Muscle layer of colon (tissue), 2 donors: ENCODE data around the gene MCMBP.
"Not testable (repeated sequence)": the region's sequence is repeated elsewhere in the genome, so short reads cannot be mapped to it uniquely, and the experiment has no call there.

ENCODE experiments used
- H3K27ac ChIP-seq: one replicate; pipeline ENCODE4 v1.7.0; 2013; ENCODE audit warnings: low read depth, mild to moderate bottlenecking, low read length, moderate library complexity
- H3K27me3 ChIP-seq, 2 donors: one replicate each; pipeline ENCODE4 v1.7.0; 2013; ENCODE audit warnings: low read length in 2 of 2, mild to moderate bottlenecking in 2 of 2; ENCODE audit not compliant: insufficient read depth in 2 of 2, control insufficient read depth in 1 of 2
- H3K36me3 ChIP-seq: one replicate; pipeline ENCODE4 v1.7.0; 2013; ENCODE audit warnings: mild to moderate bottlenecking, low read length; ENCODE audit not compliant: insufficient read depth
- H3K4me1 ChIP-seq: one replicate; pipeline ENCODE4 v1.7.0; 2013; ENCODE audit warnings: mild to moderate bottlenecking, low read length; ENCODE audit not compliant: insufficient read depth
- H3K4me3 ChIP-seq, 2 donors: one replicate each; pipeline ENCODE4 v1.7.0; 2013; ENCODE audit warnings: low read length in 2 of 2, low read depth in 1 of 2, mild to moderate bottlenecking in 1 of 2, moderate library complexity in 1 of 2
- H3K9ac ChIP-seq: one replicate; pipeline ENCODE4 v1.7.0; 2013; ENCODE audit warnings: low read length
- H3K9me3 ChIP-seq: one replicate; pipeline ENCODE4 v1.7.0; 2013; ENCODE audit warnings: mild to moderate bottlenecking, low read length
- donor health status: abdominal sarcoma.
- donor health status: Adenocarcinoma of cecum.

MCMBP gene, protein sequence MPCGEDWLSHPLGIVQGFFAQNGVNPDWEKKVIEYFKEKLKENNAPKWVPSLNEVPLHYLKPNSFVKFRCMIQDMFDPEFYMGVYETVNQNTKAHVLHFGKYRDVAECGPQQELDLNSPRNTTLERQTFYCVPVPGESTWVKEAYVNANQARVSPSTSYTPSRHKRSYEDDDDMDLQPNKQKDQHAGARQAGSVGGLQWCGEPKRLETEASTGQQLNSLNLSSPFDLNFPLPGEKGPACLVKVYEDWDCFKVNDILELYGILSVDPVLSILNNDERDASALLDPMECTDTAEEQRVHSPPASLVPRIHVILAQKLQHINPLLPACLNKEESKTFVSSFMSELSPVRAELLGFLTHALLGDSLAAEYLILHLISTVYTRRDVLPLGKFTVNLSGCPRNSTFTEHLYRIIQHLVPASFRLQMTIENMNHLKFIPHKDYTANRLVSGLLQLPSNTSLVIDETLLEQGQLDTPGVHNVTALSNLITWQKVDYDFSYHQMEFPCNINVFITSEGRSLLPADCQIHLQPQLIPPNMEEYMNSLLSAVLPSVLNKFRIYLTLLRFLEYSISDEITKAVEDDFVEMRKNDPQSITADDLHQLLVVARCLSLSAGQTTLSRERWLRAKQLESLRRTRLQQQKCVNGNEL

DNA sequence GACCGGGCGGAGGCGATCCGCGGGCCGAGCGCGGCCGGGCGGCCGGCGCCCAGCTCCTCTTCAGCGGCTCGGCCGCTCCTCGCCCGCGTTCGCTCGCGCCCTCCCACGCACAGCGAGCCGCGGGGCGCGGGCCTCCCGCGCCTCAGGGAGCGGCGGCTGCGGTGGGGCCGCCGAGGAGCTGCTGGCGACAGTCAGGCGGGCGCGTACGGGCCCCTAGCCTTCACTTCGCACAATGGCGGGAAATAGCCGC, at the start of gene MCMBP:
Gene MCMBP, minus strand, starts transcription at position 234 of the 250 bp plus-strand sequence. CDS start 259 bp downstream, outside the sequence.
- H3K27ac ChIP-seq: peak within 1 kb of the TSS; percentile 94
- no peaks in the 10 kb centered on the region for H3K36me3 ChIP-seq
- H3K27me3 ChIP-seq: no peaks in the 10 kb centered on the region
- peak within 1 kb of the TSS; percentile 59 for H3K9ac ChIP-seq
- no peaks in the 10 kb centered on the region for H3K9me3 ChIP-seq
- H3K4me1 ChIP-seq: peaks cover 15% of the 10 kb centered on the region
- H3K4me3 ChIP-seq: peak within 1 kb of the TSS; percentile 76 to 87

DNA sequence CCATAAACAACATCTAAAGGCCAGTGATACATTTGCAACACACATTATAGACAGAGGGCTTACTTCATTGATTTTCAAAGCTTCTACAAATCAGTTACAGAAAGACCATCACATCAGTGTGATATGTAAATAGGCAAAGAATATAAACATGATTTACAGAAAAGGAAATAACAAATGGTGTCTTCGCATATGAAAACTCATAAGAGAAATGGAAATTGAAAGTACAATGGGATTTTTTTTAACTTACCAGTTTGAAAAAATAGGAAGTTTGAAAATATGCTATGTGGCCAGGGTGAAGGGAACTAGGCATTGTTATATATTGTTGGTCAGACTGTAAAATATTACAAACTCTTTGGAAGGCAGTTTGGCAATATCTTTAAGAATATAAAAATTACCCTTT, 47.2 kb upstream of the MCMBP start:
- no peaks in the 10 kb centered on the region for H3K27me3 ChIP-seq
- H3K9ac ChIP-seq: no peak overlapping the region
- H3K36me3 ChIP-seq: peaks cover 48% of the 10 kb centered on the region
- no peaks in the 10 kb centered on the region for H3K4me1 ChIP-seq
- H3K9me3 ChIP-seq: no peaks in the 10 kb centered on the region
- no peak overlapping the region for H3K4me3 ChIP-seq
- H3K27ac ChIP-seq: no peak overlapping the region

DNA sequence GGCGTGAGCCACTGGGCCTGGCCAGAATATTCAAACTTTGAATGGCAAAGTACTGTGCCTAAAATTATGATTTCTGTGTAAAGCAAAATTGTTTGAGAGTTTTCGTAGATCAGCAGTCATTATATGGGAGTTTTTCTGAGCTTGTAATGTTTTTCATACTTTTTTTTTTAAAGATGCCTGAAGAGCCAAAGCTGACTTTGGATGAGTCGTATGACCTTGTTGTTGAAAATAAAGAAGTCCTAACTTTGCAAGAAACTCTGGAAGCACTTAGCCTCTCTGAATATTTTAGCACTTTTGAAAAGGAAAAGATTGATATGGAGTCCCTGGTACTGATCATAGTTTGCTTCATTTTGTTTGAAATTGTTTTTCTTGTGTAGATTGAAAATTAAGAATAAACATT, 46.6 kb upstream of the MCMBP start:
- no peak overlapping the region for H3K27ac ChIP-seq
- no peak overlapping the region for H3K4me3 ChIP-seq
- H3K9me3 ChIP-seq: no peaks in the 10 kb centered on the region
- H3K9ac ChIP-seq: no peak overlapping the region
- no peaks in the 10 kb centered on the region for H3K27me3 ChIP-seq
- H3K4me1 ChIP-seq: no peaks in the 10 kb centered on the region
- peaks cover 45% of the 10 kb centered on the region for H3K36me3 ChIP-seq

DNA sequence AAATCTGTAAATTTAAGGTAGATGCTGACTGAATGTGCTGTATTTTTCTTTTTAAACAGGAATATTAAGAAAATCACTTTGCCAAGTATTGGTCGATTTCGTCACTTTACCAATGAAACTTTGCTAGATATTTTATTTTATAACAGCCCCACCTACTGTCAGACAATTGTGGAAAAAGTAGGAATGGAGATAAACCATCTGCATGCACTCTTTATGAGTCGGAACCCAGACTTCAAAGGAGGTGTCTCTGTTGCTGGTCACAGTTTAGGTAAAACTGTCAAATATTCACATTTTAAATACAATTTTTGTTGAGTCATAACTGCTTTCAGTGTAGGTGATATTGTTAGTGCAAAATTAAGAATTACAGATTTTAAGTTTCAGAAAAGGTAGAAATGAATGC, 45.1 kb upstream of the MCMBP start:
- H3K27me3 ChIP-seq: no peaks in the 10 kb centered on the region
- H3K36me3 ChIP-seq: peaks cover 52% of the 10 kb centered on the region
- no peak overlapping the region for H3K27ac ChIP-seq
- no peak overlapping the region for H3K9ac ChIP-seq
- no peaks in the 10 kb centered on the region for H3K9me3 ChIP-seq
- no peak overlapping the region for H3K4me3 ChIP-seq
- no peaks in the 10 kb centered on the region for H3K4me1 ChIP-seq

DNA sequence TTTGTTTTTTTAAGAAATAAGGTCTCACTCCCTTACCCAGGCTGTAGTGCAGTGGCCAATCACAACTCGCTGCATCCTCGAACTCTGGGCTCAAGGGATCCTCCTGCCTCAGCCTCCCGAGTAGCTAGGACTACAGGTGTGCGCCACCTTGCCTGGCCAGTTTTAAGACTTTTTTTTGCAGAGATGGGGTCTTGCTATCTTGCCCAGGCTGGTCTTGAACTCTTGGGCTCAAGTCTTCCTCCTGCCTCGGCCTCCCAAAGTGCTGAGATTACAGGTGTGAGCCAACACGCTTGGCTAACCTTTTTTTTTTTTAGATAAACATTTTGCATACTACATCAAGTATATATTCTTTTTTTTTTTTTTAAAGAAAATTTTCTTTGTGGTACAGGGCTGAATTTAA, 38.0 kb upstream of the MCMBP start:
- no peak overlapping the region for H3K4me3 ChIP-seq
- H3K9ac ChIP-seq: no peak overlapping the region
- H3K36me3 ChIP-seq: peaks cover 30% of the 10 kb centered on the region
- no peaks in the 10 kb centered on the region for H3K27me3 ChIP-seq
- H3K27ac ChIP-seq: no peak overlapping the region
- no peaks in the 10 kb centered on the region for H3K9me3 ChIP-seq
- no peaks in the 10 kb centered on the region for H3K4me1 ChIP-seq

DNA sequence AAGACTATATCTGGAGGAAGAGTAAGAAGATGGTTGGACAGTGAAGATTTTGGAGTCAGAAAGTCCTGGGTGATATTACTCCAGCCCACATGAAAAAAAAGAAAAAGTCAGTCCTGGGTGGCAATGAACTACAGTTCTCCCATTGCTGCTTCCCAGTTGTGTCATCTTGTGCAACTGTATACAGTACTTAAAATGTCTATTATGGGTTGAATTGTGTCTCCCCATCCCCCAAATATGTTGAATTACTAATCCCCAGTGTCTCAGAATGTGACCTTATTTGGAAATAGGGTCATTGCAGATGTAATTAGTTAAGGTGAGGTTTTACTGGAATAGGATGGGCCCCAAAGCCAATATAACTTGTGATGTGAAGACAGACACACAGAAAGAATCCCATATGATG, 35.5 kb upstream of the MCMBP start:
- no peaks in the 10 kb centered on the region for H3K27me3 ChIP-seq
- no peaks in the 10 kb centered on the region for H3K4me1 ChIP-seq
- H3K9ac ChIP-seq: no peak overlapping the region
- no peaks in the 10 kb centered on the region for H3K9me3 ChIP-seq
- H3K27ac ChIP-seq: no peak overlapping the region
- H3K36me3 ChIP-seq: peaks cover 43% of the 10 kb centered on the region
- H3K4me3 ChIP-seq: no peak overlapping the region

DNA sequence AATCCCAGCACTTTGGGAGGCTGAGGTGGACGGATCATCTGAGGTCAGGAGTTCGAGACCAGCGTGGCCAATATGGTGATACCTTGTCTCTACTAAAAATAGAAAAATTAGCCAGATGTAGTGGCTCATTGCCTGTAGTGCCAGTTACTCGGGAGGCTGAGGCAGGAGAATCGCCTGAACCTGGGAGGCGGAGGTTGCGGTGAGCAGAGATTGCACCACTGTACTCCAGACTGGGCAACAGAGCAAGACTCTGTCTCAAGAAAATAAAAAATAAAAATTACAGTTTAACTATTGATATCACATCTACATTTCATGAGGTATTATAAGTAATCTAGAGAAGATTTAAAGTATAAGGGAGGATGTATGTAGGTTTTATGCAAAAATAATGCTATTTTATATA, 35.1 kb upstream of the MCMBP start:
- H3K27me3 ChIP-seq, H3K4me1 ChIP-seq, H3K9me3 ChIP-seq, H3K9ac ChIP-seq, H3K4me3 ChIP-seq, H3K27ac ChIP-seq: not testable (repeated sequence)
- peaks cover 43% of the 10 kb centered on the region for H3K36me3 ChIP-seq

DNA sequence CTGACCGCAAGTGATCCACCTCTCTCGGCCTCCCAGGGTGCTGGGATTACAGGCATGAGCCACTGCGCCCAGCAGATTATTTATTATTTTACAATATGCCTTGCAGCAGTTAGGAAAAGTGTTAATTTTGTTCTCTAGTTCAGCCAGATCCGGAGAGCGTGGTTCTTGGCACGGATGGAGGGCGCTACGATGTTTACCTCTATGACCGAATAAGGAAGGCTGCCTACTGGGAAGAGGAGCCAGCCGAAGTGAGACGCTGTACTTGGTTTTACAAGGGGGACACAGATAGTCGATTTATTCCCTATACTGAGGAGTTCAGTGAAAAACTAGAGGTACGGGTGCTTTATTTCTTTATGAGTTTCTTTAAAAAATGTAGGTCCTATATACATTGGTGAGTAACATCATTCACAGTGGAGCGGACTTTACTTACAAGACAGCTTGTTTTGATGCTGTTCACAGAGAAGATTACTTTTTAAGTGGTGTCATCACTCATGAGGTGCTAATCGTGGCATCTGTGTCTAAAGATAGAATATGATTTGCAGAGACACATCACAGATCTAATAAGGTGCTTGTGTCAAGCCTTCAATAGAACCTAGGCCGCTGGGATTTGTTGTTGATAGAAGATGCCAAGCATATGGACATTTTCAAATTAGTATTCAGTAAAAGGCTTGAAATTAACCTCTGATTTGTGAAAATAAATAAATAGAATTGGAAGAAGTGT, 31.5 kb upstream of the MCMBP start:
- no peak overlapping the region for H3K9ac ChIP-seq
- H3K9me3 ChIP-seq: no peaks in the 10 kb centered on the region
- H3K4me3 ChIP-seq: no peak overlapping the region
- peaks cover 36% of the 10 kb centered on the region for H3K36me3 ChIP-seq
- H3K4me1 ChIP-seq: no peaks in the 10 kb centered on the region
- peak overlapping the region; percentile 40 for H3K27ac ChIP-seq
- H3K27me3 ChIP-seq: no peaks in the 10 kb centered on the region

DNA sequence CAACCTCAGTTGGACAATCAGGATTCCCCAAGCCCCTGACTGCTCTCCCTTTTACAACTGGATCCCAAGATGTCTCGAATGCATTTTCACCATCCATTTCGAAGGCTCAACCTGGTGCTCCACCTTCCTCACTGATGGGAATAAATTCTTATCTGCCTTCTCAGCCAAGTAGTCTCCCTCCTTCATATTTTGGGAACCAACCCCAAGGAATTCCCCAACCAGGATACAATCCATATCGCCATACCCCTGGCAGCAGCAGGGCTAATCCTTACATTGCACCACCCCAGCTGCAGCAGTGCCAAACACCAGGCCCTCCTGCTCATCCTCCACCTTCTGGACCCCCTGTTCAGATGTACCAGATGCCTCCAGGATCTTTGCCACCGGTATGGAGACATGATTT, 25.9 kb upstream of the MCMBP start:
- peaks cover 26% of the 10 kb centered on the region for H3K36me3 ChIP-seq
- no peak overlapping the region for H3K4me3 ChIP-seq
- no peaks in the 10 kb centered on the region for H3K27me3 ChIP-seq
- peaks cover 33% of the 10 kb centered on the region for H3K4me1 ChIP-seq
- H3K9ac ChIP-seq: no peak overlapping the region
- H3K9me3 ChIP-seq: no peaks in the 10 kb centered on the region
- H3K27ac ChIP-seq: no peak overlapping the region

DNA sequence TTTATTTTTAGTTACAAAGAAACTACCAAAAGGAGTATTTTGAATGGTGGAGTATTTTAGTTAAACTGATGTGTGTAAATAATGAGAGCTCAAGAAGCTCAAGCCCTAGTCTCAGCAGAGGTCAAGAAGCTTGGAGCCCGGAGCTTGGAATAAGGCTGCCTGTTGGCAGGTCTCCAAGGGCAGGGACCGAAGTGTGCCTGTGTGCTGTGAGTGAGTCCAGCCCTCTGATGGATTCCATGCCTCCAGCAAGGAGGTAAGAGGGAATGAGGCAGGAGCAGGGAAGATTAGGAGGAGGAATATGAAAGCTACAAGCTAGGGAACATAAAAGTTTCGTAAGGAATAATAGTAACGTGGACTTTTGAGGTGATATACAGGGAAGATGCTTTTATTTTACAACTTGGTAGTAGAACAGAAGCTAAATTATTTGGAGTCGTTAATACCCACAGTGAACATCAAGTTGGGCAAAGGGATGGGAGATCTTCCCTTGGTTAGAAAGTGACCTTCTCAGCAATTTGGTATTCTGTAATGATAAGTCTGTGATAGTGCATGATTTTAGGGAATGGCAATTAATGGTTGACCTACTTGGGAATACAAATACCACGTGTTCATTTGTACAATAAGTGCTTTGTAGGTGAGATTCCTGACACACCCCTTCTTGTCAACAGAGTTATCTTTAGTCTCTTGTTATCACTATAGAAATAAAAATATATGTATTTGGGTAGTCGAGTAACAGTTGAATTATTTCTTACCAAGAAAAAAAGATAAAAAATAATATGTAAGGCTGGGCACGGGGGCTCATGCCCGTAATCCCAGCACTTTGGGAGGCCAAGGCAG, 24.5 kb upstream of the MCMBP start:
- Histone ChIP-seq H3K9me3 (no peaks in the 10 kb centered on the region), H3K4me3 (no peak overlapping the region), H3K36me3 (peaks cover 16% of the 10 kb centered on the region), H3K27ac (no peak overlapping the region), H3K27me3 (no peaks in the 10 kb centered on the region), H3K9ac (no peak overlapping the region), H3K4me1 (peaks cover 38% of the 10 kb centered on the region)

DNA sequence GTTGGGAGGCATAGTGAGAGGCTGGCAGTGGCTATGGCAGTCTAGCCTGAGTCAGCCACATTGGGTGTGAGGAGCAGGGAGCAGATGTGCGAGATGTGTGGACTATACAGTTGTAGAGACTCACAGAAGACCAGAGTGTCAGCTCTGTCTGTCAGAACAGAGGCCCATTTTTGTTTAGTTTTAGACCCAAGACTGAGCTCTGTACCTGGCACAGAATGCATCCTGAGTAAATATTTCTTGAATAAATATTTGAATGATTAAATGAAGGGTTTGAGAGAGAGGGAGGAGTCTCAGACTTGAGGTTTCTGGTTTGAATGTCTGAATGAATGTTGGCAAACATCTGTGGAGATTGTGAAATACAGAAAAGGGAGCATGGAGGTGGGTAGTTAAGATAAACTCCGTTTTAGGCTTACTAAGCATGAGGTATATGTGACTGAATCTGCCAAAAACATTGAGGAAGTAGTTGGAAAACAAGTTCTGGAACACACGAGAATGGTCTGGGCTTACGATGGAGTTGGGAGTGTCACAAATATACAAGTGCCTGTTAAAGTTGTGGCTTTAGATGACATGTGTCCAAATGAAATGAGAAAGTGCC, 23.5 kb upstream of the MCMBP start:
- Histone ChIP-seq H3K27ac (no peak overlapping the region), H3K4me1 (peaks cover 44% of the 10 kb centered on the region), H3K9ac (no peak overlapping the region), H3K27me3 (no peaks in the 10 kb centered on the region), H3K4me3 (no peak overlapping the region), H3K9me3 (no peaks in the 10 kb centered on the region), H3K36me3 (peaks cover 16% of the 10 kb centered on the region)
